H9 (cell line): ENCODE results near the gene ADAMTS3. TPM values are rescaled to one million over a fixed set of nuclear protein-coding genes. Genes with fewer than 3 reads are reported as not detected.

ENCODE experiments used
- DNase-seq: peaks from one replicate; pipeline ENCODE4 v3.0.0-alpha.2; 2017
- H2AFZ ChIP-seq: one replicate; pipeline ENCODE4 v1.6.1; 2013; ENCODE audit warnings: mild to moderate bottlenecking, low read length, control low read depth, moderate library complexity
- H2AK5ac ChIP-seq: 2 replicates; pipeline ENCODE4 v1.6.1; 2013; ENCODE audit warnings: low read length, control low read depth, mixed read lengths; ENCODE audit not compliant: insufficient read length
- H2BK120ac ChIP-seq: one replicate; pipeline ENCODE4 v1.6.1; 2013; ENCODE audit warnings: low read depth, mild to moderate bottlenecking, low read length, control low read depth, inconsistent platforms; ENCODE audit not compliant: poor library complexity, severe bottlenecking
- H2BK12ac ChIP-seq: 2 replicates; pipeline ENCODE4 v1.6.1; 2013; ENCODE audit warnings: low read length, control low read depth, mixed read lengths, low read depth; ENCODE audit not compliant: insufficient read length
- H2BK15ac ChIP-seq: 2 replicates; pipeline ENCODE4 v1.6.1; 2013; ENCODE audit warnings: low read depth, low read length, control low read depth
- H2BK20ac ChIP-seq: one replicate; pipeline ENCODE4 v1.6.1; 2013; ENCODE audit warnings: low read depth, mild to moderate bottlenecking, low read length, control low read depth, inconsistent platforms; ENCODE audit not compliant: poor library complexity, severe bottlenecking
- H2BK5ac ChIP-seq: 2 replicates; pipeline ENCODE4 v1.6.1; 2013; ENCODE audit warnings: low read length, control low read depth, mixed read lengths; ENCODE audit not compliant: insufficient read length
- H3K14ac ChIP-seq: 2 replicates; pipeline ENCODE4 v1.6.1; 2013; ENCODE audit warnings: low read length, control low read depth; ENCODE audit not compliant: insufficient read depth
- H3K18ac ChIP-seq: 2 replicates; pipeline ENCODE4 v1.6.1; 2013; ENCODE audit warnings: low read depth, mild to moderate bottlenecking, mixed read lengths, low read length, control low read depth; ENCODE audit not compliant: insufficient read length
- H3K23ac ChIP-seq: 2 replicates; pipeline ENCODE4 v1.6.1; 2013; ENCODE audit warnings: low read length, control low read depth, mixed read lengths, low read depth; ENCODE audit not compliant: insufficient read length
- H3K23me2 ChIP-seq: 2 replicates; pipeline ENCODE4 v1.6.1; 2013; ENCODE audit warnings: low read depth, mild to moderate bottlenecking, mixed read lengths, low read length, control low read depth; ENCODE audit not compliant: insufficient read length, poor library complexity, severe bottlenecking
- H3K27ac ChIP-seq: 2 replicates; pipeline ENCODE4 v1.5.1; 2013; ENCODE audit warnings: low read length, control low read depth, mixed read lengths, low read depth; ENCODE audit not compliant: insufficient read length
- H3K27me3 ChIP-seq: 2 replicates; pipeline ENCODE4 v1.6.1; 2013; ENCODE audit warnings: low read length, control low read depth, inconsistent platforms; ENCODE audit not compliant: insufficient read depth
- H3K4ac ChIP-seq: 2 replicates; pipeline ENCODE4 v1.6.1; 2013; ENCODE audit warnings: low read depth, mild to moderate bottlenecking, control low read depth, inconsistent platforms, low read length, moderate library complexity
- H3K4me1 ChIP-seq: 2 replicates; pipeline ENCODE4 v1.6.1; 2013; ENCODE audit warnings: low read length, control low read depth, inconsistent platforms; ENCODE audit not compliant: insufficient read depth
- H3K4me2 ChIP-seq: 2 replicates; pipeline ENCODE4 v1.6.1; 2013; ENCODE audit warnings: low read length, control low read depth, mixed read lengths; ENCODE audit not compliant: insufficient read length, insufficient read depth
- H3K56ac ChIP-seq: 2 replicates; pipeline ENCODE4 v1.6.1; 2013; ENCODE audit warnings: low read depth, mild to moderate bottlenecking, mixed read lengths, low read length, control low read depth; ENCODE audit not compliant: insufficient read length
- H3K79me1 ChIP-seq: 2 replicates; pipeline ENCODE4 v1.6.1; 2013; ENCODE audit warnings: low read depth, mild to moderate bottlenecking, moderate library complexity, low read length, control low read depth, inconsistent platforms; ENCODE audit not compliant: insufficient read depth, poor library complexity, severe bottlenecking
- H3K79me2 ChIP-seq: 2 replicates; pipeline ENCODE4 v1.6.1; 2013; ENCODE audit warnings: low read length, control low read depth, inconsistent platforms; ENCODE audit not compliant: insufficient read depth
- H3K9ac ChIP-seq: 2 replicates; pipeline ENCODE4 v1.6.1; 2013; ENCODE audit warnings: low read length, control low read depth, mixed read lengths; ENCODE audit not compliant: insufficient read length; ENCODE audit errors: extremely low read depth
- H3K9me3 ChIP-seq: one replicate; pipeline ENCODE4 v1.6.1; 2013; ENCODE audit warnings: low read depth, low read length, inconsistent platforms; ENCODE audit not compliant: control insufficient read depth
- H3T11ph ChIP-seq: one replicate; pipeline ENCODE4 v1.6.1; 2013; ENCODE audit warnings: mild to moderate bottlenecking, low read length, control low read depth, inconsistent platforms
- H4K20me1 ChIP-seq: one replicate; pipeline ENCODE4 v1.6.1; 2013; ENCODE audit not compliant: control insufficient read depth, insufficient read length, insufficient read depth
- H4K5ac ChIP-seq: 2 replicates; pipeline ENCODE4 v1.6.1; 2013; ENCODE audit warnings: low read depth, mild to moderate bottlenecking, mixed read lengths, low read length, control low read depth; ENCODE audit not compliant: insufficient read length
- H4K8ac ChIP-seq: replicated peaks from 2 replicates; pipeline ENCODE4 v1.6.1; 2013; ENCODE audit warnings: low read length, control low read depth, mixed read lengths, low read depth; ENCODE audit not compliant: insufficient read length
- H4K91ac ChIP-seq: 2 replicates; pipeline ENCODE4 v1.6.1; 2013; ENCODE audit warnings: low read depth, mild to moderate bottlenecking, moderate library complexity, mixed read lengths, low read length, control low read depth; ENCODE audit not compliant: insufficient read length
- H3K27ac Mint-ChIP-seq, 3 experiments: 2 replicates in 2 of 3; 3 replicates in 1 of 3; pipeline ENCODE4 v1.8.0; 2020 to 2021; ENCODE audit warnings: mixed read lengths in 3 of 3, mild to moderate bottlenecking in 1 of 3, moderate library complexity in 1 of 3
- H3K27me3 Mint-ChIP-seq: 2 replicates; pipeline ENCODE4 v1.8.0; 2021; ENCODE audit warnings: low read depth, mild to moderate bottlenecking, moderate library complexity, mixed read lengths
- H3K36me3 Mint-ChIP-seq, 3 experiments: 2 replicates in 2 of 3; 3 replicates in 1 of 3; pipeline ENCODE4 v1.8.0; 2020 to 2021; ENCODE audit warnings: low read depth in 3 of 3, mixed read lengths in 3 of 3; ENCODE audit not compliant: insufficient read depth in 1 of 3
- H3K4me1 Mint-ChIP-seq, 2 experiments: 2 replicates each; pipeline ENCODE4 v1.8.0; 2020; ENCODE audit warnings: mixed read lengths in 2 of 2
- H3K4me3 Mint-ChIP-seq, 2 experiments: 2 replicates in 1 of 2; 3 replicates in 1 of 2; pipeline ENCODE4 v1.8.0; 2020 to 2021; ENCODE audit warnings: mild to moderate bottlenecking in 2 of 2, mixed read lengths in 2 of 2, moderate library complexity in 1 of 2
- H3K9me3 Mint-ChIP-seq, 2 experiments: 2 replicates in 1 of 2; 3 replicates in 1 of 2; pipeline ENCODE4 v1.8.0; 2020; ENCODE audit warnings: mild to moderate bottlenecking in 2 of 2, mixed read lengths in 2 of 2, moderate library complexity in 1 of 2
- CTCF ChIP-seq: fragments of 200-600 bp; sonication (generic); conservative IDR thresholded peaks from 3 replicates; pipeline ENCODE4 v1.8.0; 2021; ENCODE audit warnings: antibody characterized with exemption, mild to moderate bottlenecking
- WGBS: extraction: QIAGEN DNeasy Blood & Tissue Kit; methylation state at CpG from one replicate; pipeline ENCODE4 v1.1.7; 2013; ENCODE audit warnings: missing lambda C conversion rate, low lambda C conversion rate, mixed read lengths; ENCODE audit not compliant: insufficient read length; ENCODE audit errors: extremely low coverage; 5-methylcytosine and 5-hydroxymethylcytosine counted together
- total RNA-seq: library from RNA; stranded (reverse); gene quantifications from 2 replicates; pipeline ENCODE4 v1.2.1, GENCODE V29; 2021

ADAMTS3 gene
- total RNA-seq, 1 experiment from 2014 or later, result 1.1 TPM

- no CpG with 5 or more reads among the region's 4 CpGs for WGBS
Observed at GRCh38 chr4:72424006-72424405, 145.0 kb downstream of the ADAMTS3 start.

More at GRCh38 chr4:72424006-72424405, 145.0 kb downstream of the ADAMTS3 start:
- no peak overlapping the region for H2BK20ac ChIP-seq
- H3K9me3 ChIP-seq, result no peaks in the 10 kb centered on the region
- no peaks in the 10 kb centered on the region for H4K20me1 ChIP-seq
- no peak overlapping the region for H2BK12ac ChIP-seq
- H3K18ac ChIP-seq, result no peak overlapping the region
- H3K4ac ChIP-seq, result no peak overlapping the region
- no peak overlapping the region for H4K5ac ChIP-seq
- H3K79me2 ChIP-seq, result no peaks in the 10 kb centered on the region
- no peak overlapping the region for H4K8ac ChIP-seq
- H3K23me2 ChIP-seq, result no peaks in the 10 kb centered on the region
- no peaks in the 10 kb centered on the region; the same call in 1 of the 2 replicates for H3K27me3 ChIP-seq
- DNase-seq, result no peak
- H3T11ph ChIP-seq, result no peak overlapping the region
- H3K56ac ChIP-seq, result no peak overlapping the region
- H2BK5ac ChIP-seq, result no peak overlapping the region
- H2AK5ac ChIP-seq, result no peak overlapping the region
- H3K27me3 Mint-ChIP-seq, result no peaks in the 10 kb centered on the region
- H3K4me1 ChIP-seq, result no peaks in the 10 kb centered on the region
- H3K9ac ChIP-seq, result no peak overlapping the region
- no peak for TF ChIP-seq CTCF
- H3K36me3 Mint-ChIP-seq, result no peaks in the 10 kb centered on the region
- no peak overlapping the region for H3K27ac Mint-ChIP-seq
- no peak overlapping the region for H3K14ac ChIP-seq
- H3K79me1 ChIP-seq, result no peaks in the 10 kb centered on the region
- H3K23ac ChIP-seq, result no peak overlapping the region
- H2AFZ ChIP-seq, result no peak overlapping the region
- H3K4me3 Mint-ChIP-seq, result no peak overlapping the region
- no peak overlapping the region for H3K27ac ChIP-seq
- H3K4me1 Mint-ChIP-seq, result no peaks in the 10 kb centered on the region
- H2BK15ac ChIP-seq, result no peak overlapping the region
- H3K9me3 Mint-ChIP-seq, result no peaks in the 10 kb centered on the region
- no peak overlapping the region for H4K91ac ChIP-seq
- no peak overlapping the region for H3K4me2 ChIP-seq
- no peak overlapping the region for H2BK120ac ChIP-seq
